Right kidney (tissue), 1 donor: ENCODE results near the gene GALNT15.
A peak's percentile ranks its signal among the peaks of the same experiment; 100 is the strongest.

Source experiments
- DNase-seq: peaks from one replicate; pipeline ENCODE4 v3.0.0-alpha.2; 2016

Gene GALNT15

DNA sequence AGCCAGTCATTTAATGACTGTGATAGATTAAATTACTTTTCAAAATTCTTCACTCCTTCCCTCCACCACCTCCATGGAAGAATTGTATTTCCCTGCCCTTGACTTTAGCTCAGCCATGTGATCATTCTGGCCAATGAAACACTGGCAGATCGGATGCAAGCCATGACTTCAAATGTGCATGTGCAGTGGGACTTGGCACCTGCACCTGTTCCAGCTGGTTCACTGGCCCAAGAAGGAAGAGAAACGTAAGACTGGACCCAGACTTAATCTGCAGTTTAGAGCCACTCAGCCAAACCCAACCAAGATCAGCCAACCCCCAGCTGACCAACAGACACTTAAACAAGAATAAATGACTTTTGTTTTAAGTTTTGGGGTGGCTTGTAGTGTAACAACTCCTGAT is 78.5 kb downstream of the GALNT15 start:
- no peak for DNase-seq

DNA sequence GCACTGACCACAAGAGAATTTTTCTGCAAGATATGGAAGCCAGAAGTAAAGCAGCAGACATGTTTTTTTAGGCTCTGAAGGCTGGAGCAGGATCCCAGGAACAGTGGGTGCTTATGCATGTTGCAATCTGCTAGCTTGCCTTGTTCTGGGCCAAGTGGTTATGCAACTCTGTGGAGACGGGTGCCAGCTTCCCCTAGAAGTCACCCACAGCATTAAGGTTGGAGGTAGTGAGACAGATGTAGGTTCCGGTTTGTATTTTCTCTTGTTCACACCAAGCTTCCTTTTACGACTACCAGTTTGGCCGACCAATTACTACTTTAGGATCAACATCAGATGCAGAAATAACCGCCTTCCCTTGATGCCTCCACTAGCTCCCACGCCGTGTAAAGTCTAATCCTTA is 79.1 kb downstream of the GALNT15 start:
- no peak for DNase-seq

DNA sequence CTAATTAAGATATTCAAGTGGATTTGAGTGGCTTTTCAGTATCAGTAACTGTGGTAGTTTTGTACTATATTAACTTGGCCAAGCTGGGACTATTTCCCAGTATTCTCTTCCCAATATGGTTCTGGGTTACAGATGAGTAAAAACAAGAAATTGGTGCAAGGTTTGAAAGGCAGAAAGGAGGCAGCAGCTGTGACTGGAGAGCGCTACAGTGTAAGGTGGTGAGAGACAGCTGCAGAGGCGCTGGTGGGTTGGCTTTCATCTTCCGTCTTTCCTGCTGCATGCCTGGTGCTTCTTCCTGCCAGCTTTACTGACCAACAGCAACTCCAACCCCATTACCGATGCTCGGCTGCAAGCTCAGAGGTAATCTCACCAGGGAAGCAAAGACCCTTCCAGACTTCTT is 80.4 kb downstream of the GALNT15 start:
- no peak for DNase-seq

DNA sequence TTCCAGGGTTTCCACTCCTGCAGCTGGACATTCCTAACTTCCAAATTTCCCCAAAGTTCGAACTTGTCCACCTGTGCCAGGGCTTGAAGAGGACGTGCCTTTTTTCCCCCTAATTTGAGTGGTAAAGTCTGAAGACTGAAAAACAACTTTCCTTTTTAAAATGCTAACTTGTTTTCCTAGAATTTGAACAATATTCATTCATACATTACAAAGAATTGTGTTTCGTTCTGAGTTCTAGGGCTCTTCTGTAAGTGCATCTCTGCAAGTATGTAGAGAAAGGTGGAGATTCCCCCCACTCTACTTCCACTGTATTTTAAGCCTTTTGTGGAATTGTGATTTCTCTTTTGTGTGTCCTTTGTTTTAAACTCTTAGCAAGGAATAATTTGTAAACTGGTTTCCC is 80.8 kb downstream of the GALNT15 start:
- no peak for DNase-seq

DNA sequence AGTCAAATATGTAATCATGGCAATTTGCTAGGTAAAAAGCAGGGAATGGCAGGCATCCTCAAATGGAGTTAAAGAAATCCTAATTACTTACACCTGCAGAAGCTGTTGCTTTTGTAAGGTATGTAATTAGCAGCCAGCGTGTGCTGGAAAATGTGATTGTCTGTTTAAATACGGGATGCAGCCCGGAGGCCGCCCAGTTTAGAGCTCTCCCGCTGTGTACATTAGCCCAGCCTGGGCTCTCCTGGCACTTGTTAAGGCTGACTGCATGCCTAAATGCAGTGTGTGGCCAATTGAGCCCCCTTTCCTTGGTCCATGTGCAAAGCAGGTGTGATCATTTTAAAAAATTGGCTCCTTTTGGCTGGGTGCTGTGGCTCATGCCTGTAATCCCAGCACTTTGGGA is 81.2 kb downstream of the GALNT15 start:
- DNase-seq, result no peak

DNA sequence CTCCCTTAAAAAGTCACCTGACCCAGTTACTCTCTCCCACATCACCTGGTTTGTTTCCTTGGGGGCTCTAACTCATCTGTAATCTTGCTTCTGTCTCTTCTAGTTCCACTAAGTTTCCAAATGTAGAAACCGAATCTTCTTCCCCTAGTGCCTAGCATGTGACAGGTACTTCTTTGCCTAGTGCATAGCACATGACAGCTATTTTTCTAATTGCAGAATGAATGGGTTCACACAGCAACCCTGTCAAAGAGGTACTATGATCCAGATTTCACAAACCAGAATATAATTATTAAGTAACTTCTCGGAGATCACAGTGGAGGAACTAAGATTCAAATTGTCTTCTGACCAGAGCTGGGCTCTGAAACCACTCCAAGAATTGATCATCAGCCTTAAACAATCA is 82.8 kb downstream of the GALNT15 start:
- no peak for DNase-seq

DNA sequence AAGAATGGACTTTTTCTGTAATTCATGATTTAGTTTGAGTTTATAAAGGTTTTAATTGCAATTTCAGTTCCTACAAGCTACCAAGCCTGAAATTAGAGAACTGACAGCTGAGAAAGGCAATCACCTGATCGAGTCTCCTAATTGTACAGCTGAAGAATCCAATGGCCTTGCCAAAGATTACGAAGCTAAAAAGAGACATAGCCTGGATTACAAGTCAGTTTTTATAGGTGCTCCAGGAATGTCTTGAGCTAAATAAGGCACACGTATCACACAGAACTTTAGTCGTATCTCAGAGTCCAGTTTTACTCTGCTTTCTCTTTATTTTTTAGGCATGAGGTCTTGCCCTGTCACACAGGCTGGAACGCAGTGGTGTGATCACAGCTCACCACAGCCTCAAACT is 83.7 kb downstream of the GALNT15 start:
- no peak for DNase-seq

DNA sequence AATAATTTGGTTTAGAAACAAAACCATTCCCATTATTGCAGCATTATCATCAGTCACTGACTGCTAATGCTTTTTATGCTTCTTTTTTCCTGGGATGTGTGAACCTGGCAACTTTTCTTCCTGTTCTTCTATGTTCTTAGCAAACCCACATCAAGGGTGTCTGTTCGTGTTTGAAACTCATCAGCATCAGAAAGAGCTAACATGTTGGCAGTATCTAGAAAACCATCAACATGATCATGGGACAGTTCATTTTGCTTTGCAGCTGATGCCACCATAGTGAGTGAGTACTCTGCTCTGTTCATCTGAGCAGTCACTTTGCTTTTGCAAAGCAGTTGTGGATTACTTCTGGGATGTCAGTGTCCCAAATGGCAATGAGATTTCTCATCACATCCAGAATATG is 84.4 kb downstream of the GALNT15 start:
- DNase-seq, result no peak

DNA sequence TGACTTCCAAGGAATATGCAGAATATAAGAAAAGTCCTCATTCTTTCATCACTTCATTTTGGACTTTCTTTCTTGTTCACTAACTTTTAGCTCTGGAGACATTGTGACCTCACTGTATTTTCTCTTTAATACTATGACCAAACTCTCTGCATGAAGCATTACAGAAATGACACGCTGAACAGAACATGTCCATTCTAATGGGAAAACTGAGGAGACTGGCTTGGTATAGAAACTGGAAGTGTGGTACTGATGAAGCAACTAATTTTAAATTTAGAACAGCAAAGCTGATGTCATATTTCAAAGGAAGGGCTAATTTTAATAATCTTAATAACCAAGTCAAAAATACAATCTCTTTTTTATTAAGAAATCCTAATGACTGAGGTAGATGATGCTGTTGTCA is 85.6 kb downstream of the GALNT15 start:
- no peak for DNase-seq

DNA sequence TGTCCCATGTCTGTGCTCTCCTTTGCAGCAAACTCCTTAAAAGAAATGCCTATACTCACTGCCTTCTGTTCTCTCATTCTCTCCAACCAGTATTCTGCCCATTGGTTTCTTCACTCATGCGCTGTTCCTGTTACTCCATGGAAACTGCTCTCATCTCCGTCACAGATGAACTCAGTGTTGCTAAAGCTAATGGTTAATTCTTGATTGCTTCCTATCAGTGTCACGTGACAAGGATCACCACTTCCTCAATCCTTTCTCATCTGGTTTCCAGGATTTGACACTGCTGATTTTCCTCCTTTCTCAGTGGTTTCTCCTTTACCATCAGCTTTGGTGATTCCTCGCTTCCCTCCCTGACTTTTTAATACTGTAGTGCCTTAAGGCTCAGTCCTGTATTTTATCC is 87.7 kb downstream of the GALNT15 start:
- DNase-seq, result no peak

DNA sequence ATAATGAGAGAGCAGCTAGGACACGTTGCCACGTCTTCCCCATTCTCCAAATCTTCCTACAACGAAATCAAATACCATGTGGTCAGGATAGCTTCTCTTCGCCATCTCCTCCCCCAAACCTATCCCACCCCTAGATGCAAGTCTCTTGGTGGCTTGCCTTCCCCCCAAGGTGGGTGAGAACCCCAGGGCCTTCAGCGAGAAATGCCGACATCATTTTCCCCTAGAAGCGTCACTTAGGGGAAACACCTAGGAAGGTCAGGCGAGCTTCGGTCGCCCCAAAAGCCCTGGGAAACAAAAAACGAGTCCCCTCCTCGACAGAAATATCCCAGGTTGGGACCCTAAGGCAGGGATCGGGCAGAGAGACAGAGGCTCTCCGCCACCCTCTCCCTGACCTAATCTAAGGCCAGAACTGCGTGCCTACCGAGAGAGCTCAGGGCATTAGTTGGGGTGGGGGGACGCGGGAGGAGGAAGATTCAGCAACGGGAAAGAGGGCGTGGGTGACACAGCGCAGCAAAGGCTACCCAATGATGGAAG is 89.8 kb downstream of the GALNT15 start:
- DNase-seq, result no peak

DNA sequence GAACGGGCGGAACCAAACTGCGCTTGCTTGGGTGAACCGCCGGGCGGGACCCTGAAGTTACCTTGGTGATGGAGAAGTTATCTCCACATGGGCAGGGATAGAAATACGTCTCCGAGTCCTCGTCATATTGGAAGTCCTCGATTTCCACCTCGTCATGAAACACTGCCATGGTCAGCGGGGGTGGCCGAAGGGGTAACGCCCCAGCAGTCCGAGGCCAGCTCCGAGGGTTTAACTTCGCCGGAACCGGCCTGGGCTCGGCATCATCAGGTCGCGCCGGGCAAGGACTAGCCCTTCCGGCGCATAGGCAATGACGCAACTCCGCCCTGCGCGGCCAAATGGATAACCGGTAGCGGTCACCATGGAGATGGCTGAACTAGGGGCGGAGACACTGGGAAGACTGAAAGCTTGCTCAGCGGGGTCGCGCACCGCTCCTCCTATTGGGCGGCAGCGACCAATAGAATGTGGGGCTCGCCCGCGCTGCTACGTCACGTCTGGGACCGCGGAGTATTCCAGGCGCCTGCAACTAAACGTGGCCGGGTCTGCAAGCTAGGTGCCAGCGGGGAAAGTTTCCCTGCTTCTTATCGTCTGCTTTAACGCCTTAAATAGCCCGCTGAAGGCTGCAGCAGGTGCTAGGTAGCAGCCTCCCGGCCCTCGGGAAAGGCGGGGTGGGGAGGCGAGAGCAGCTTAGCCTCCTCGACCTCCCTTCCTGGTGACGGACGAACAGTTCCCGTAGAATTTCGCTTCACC is 90.4 kb downstream of the GALNT15 start, which contains the start of the genes DPH3 and OXNAD1:
Gene DPH3, minus strand, starts transcription at position 236 of the 747 bp plus-strand sequence. Its CDS starts 67 bp downstream, at position 169.
Gene OXNAD1, plus strand, starts transcription at position 505 of the 747 bp plus-strand sequence. CDS start 5,741 bp downstream, outside the sequence.
- peak; percentile 93 for DNase-seq

DNA sequence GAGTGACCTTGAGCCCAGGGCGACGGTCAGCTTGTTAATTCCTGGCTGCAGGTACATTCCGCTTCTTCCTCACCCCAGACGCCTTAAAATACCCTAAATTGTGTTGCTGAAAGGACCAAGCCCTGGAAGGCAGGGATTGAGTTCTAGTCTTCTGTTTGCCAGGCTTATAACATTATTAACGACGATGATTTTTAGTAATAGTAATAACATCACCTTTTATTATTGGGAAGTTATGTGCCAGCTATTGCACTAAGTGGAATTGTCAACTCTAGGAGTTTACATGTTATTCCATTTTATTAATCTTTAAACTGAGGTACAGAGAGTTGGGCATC is 90.9 kb downstream of the GALNT15 start:
- no peak for DNase-seq

DNA sequence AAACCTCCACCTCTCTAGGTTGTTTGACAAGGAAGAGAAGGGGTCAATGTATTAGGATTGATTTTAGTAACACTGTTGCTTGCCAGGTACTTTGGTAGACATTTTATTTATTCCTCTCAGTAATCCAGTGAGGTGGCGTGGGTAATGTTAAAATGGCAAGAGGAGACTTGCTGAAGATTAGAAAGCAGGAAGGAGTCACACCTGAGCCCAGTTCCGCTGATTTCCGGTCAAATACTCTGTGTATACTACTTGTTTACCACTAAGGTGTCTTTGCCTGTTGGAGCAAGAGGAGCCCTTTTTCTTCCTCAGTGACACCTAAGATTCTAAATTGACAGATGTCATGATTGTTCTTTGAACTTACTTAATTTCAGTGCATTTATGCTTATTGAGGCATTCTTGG is 92.2 kb downstream of the GALNT15 start:
- DNase-seq, result no peak

DNA sequence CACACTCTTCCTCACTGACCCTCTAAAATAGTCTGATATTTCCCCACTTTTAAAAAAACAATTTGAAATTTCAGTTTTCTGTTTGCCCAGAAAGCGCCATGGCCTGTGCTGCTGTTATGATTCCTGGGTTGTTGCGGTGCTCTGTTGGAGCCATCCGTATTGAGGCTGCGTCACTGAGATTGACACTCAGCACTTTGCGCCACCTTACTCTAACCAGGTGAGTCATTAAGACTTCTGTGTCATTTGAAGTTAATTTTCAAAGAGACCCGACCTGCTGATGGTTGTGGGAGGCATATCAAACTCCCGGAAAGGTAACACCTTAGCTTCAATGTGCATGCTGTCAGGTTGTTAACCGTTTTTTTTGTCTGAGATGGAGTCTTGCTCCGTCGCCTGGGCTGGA is 96.4 kb downstream of the GALNT15 start:
- no peak for DNase-seq

DNA sequence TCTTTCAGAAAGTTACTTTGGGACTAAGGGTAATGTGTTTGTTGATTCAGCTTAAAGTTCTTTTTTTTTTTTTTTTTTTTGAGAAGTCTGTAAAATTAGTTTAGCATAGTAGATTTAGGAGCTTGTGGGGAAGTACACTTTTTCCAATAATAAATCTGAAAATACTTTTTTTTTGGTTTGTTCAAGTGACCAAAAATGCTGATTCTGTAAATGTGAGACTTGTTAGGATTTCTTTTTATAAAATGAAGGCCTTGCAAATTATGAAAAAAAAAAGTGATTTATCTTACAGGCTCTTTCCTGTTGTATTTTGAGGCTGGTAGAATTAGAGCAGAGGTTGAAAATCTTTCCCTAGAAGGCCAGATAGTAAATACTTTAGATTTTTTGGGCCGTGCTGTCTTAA is 98.1 kb downstream of the GALNT15 start:
- no peak for DNase-seq

DNA sequence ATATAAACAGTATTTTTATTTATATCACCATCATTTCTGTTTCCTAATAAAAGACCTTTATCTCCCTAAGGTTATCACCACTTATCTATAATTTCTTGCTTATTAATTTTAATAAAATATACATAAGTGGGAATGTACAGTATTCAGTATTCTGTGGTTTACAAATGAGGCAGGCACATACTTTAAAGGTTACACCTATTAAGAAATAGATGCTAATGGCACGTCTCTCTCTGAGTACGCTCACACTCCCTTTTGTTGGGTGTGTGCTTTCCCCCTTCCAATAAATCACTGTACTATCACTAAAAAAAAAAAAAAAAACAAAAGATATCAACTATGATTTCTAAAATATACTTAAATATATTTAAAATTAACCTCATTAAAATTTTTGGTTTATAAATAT is 99.4 kb downstream of the GALNT15 start:
- no peak for DNase-seq

DNA sequence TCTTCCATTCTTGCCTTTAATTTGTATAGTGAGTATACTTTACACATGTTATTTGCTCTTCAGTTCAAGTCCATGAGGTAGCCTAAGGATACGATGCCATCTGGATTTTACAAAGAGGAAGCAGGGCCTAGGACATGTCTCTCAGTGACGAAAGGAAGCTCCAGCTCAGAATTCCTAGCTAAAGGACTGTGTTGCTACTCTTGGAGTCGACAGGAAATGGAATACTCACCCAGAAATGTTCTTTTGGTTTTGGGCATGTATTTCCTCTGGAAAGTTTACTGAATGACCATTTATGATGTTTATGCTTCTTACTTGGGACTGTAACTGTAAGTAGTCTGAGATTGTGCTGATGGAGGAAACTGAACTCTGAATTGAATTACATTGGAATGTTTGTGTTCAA is 103.0 kb downstream of the GALNT15 start:
- DNase-seq, result no peak

DNA sequence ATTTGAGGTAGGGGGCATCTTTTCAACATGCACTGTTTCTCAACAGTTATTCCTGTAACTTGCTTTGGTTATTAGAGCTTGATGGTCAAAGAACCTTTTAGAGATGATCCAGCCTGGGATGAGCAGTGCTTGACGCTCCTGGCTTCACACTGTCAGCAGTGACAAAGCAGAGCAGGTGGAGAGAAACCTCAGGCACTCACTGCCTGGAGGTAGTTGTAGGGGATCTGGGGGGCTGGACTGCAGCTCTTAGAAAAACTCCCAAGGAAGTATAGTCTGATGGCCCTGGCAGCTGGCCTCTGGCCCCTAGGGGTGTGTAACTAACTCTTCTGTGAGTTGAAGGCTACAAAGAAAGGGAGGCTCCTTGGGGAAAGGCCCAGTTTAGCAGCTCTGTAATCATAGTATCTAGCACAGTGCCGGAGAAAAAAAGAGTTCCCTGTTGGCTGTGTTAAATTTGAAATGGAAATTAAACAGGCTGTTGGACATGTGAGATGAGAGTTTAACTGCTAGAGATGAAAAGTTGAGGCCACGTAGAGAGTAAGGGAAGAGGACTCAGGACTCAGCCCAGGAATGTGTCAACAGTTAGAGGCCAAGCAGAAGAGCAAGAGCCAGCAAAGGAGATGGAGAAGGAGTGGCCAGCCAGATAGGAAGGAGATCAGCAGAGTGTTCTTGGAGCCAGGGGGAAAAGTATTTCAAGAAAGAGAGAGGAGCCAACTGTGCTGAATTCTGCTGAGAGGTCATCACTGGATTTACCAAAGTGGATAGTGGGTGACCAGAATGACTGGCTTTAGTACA is 104.7 kb downstream of the GALNT15 start:
- DNase-seq, result no peak

DNA sequence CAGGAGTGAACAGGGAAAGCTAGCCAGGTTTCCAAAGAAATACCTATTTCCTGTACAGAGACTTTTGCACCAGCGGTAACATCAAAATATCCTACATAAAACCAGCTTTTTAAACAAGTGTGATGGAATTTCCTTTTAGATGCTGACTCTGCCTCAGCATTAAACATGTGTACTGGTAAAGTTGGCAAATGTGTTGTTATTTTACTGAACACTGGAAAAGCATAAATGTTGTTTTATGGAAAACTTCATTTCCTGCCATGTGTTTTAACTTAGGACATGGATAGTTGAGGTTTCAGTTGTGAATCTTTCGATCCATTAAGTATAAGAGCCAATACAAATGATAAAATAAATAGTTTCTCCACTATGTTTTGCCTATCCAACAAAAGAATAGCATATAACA is 106.2 kb downstream of the GALNT15 start:
- DNase-seq, result no peak
